BJ (cell line): Measurements from ENCODE around the gene THBS4. TPM values are rescaled to one million over a fixed set of nuclear protein-coding genes. Genes with fewer than 3 reads are reported as not detected.

ENCODE experiments used
- CTCF ChIA-PET: fragments of 350-600 bp; formaldehyde crosslinking; extraction: SDS; loops from one replicate; lab custom pipeline; 2021; ENCODE audit warnings: antibody characterized with exemption, inconsistent platforms; lab: Yijun Ruan, JAX
- POLR2A ChIA-PET: fragments of 300-600 bp; sonication (Branson Sonifier 250); formaldehyde crosslinking; extraction: SDS; loops from one replicate; lab custom pipeline; 2021; ENCODE audit warnings: antibody characterized with exemption; lab: Charles Lee
- DNase-seq: peaks from one replicate; pipeline ENCODE4 v3.0.0-alpha.2; 2011; ENCODE audit warnings: low read depth
- H3K27me3 ChIP-seq: 2 replicates; pipeline ENCODE4 v1.6.0; 2011; ENCODE audit warnings: low read length; ENCODE audit not compliant: control insufficient read depth, insufficient read depth
- H3K36me3 ChIP-seq: 2 replicates; pipeline ENCODE4 v1.5.1; 2011; ENCODE audit warnings: low read length; ENCODE audit not compliant: control insufficient read depth, insufficient read depth
- H3K4me3 ChIP-seq: 2 replicates; pipeline ENCODE4 v1.5.1; 2011; ENCODE audit warnings: low read depth, mild to moderate bottlenecking, control low read depth, low read length
- polyA plus RNA-seq: library from polyadenylated mRNA; depleted of rRNA; stranded (reverse); fragments of >200 nt; gene quantifications from 2 replicates; pipeline ENCODE4 v1.2.3, GENCODE V29; 2011
- TF ChIP-seq, protein P1 (sequence below): IDR thresholded peaks from 2 replicates; pipeline ENCODE4 v1.5.1; 2011; ENCODE audit warnings: low read depth, mild to moderate bottlenecking, control low read depth, inconsistent platforms, low read length, moderate library complexity; ENCODE audit not compliant: insufficient read depth

Gene THBS4
- polyA plus RNA-seq, 1 experiment: 0.54 TPM

DNA sequence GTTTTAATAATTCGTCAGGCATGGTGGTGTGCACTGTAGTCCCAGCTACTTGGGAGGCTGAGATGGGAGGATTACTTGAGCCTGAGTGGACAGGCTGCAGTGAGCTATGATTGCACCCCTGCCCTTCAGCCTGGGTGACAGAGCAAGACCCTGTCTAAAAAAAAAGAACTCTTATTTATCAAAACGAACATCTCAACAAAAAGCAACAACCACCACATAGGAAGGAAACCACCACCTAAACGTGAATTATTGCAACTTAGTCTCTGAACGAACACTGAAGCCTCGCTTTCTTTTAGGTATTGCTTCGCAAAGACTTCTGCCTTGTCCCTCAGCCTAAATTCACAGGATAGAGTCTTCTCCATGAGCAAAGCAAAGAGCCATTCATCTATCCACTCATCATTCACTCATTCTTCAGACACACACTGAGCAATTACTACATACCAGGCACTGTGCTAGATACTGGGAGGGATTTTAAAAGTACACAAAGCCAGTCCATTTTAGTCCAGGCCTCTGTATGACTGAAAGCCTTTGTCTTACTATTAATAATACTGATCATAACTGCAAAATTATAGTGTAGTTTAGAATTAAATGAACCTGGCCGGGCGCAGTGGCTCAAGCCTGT is 57.4 kb downstream of the THBS4 start:
- DNase-seq: no peak
- ChIA-PET CTCF (interaction anchor here (0.7 to 11.7 kb wide), 17 partner anchors 8 to 264 kb away, joined by 3 to 172 read pairs (median 4); no protein-coding TSS in a partner anchor), POLR2A (interaction anchor here (0.6 kb wide), 1 partner anchor 502 kb away, joined by 5 read pairs; no protein-coding TSS in a partner anchor)
- no peaks in the 10 kb centered on the region for H3K27me3 ChIP-seq
- TF ChIP-seq, protein P1, sequence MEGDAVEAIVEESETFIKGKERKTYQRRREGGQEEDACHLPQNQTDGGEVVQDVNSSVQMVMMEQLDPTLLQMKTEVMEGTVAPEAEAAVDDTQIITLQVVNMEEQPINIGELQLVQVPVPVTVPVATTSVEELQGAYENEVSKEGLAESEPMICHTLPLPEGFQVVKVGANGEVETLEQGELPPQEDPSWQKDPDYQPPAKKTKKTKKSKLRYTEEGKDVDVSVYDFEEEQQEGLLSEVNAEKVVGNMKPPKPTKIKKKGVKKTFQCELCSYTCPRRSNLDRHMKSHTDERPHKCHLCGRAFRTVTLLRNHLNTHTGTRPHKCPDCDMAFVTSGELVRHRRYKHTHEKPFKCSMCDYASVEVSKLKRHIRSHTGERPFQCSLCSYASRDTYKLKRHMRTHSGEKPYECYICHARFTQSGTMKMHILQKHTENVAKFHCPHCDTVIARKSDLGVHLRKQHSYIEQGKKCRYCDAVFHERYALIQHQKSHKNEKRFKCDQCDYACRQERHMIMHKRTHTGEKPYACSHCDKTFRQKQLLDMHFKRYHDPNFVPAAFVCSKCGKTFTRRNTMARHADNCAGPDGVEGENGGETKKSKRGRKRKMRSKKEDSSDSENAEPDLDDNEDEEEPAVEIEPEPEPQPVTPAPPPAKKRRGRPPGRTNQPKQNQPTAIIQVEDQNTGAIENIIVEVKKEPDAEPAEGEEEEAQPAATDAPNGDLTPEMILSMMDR: no peak
- H3K36me3 ChIP-seq: no peaks in the 10 kb centered on the region
- no peak overlapping the region for H3K4me3 ChIP-seq

DNA sequence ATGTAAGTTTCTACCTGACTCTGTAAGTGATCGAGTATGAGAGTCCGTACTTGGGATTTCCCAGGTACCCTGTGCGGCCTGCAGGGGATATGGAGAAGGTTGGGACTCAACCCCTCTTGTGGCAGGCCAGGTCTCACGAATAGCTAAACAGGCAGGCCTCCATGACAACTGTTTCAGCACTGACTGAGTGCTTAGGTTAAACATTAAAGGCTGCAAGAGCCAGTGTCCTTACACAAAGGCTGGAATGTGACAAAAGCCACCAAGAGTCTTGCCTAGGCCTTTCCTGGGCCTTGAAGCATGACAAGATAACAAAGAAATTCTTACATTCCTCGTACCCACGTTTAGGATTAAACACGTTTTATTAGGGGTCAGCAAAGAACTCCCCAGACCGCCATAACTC is 58.6 kb downstream of the THBS4 start:
- CTCF ChIA-PET: interaction anchor here (1.3 to 11.7 kb wide), 2 partner anchors 182 to 213 kb away, joined by 4 to 172 read pairs; no protein-coding TSS in a partner anchor
- TF ChIP-seq, protein P1: no peak
- DNase-seq: no peak
- Histone ChIP-seq H3K4me3 (no peak overlapping the region), H3K27me3 (no peaks in the 10 kb centered on the region), H3K36me3 (no peaks in the 10 kb centered on the region)
- POLR2A ChIA-PET: interaction anchor here (0.7 kb wide), 1 partner anchor 142 kb away, joined by 4 read pairs; no protein-coding TSS in a partner anchor

DNA sequence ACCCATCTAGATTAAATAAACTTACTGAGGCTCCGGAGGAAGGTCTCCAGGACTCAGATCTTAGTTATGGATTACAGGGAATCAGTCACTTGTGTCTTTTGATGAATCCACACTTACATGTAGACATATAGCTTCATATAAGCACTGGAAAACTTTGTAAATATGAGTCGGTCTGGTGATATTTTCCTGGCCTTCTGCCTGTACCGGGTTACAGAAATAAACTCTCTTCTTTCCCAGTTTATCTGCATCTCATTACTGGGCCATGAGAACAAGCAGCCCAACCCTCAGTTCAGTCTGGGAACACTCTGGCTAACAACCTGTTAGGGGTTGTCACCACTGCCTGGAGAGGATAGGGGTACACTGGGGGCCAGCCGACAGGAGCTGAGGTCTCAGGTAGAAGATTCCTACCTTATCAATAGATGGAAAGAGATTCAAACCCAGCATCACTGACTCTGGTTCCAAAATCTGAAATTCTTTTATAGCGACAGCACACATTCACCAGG is 59.1 kb downstream of the THBS4 start:
- ChIA-PET CTCF (interaction anchor here (1.3 to 11.7 kb wide), 3 partner anchors 11 to 212 kb away, joined by 4 to 172 read pairs (median 8); no protein-coding TSS in a partner anchor), POLR2A (no interaction called here)
- H3K27me3 ChIP-seq: no peaks in the 10 kb centered on the region
- no peak for DNase-seq
- H3K4me3 ChIP-seq: no peak overlapping the region
- no peaks in the 10 kb centered on the region for H3K36me3 ChIP-seq
- TF ChIP-seq, protein P1: no peak

DNA sequence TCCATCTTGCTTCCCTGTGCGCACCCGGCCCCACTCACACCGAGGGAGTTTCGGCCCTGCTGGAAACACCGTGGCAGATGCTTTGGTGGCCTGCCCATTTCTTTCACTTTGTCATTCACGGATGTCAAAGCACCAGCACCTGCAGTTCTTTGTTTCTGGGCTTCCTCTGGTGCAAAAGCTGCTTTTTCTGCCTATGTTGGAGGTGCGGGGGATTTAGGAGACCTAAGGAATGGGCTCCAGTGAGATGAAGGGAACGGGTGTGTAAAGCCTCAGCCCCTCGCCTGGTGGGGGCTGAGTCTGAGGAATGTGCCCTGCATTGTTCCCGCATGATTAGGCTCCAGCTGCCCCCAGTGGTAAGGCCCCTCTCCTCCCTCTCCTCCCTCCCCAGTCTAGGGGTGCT is 62.3 kb downstream of the THBS4 start:
- DNase-seq: no peak
- Histone ChIP-seq H3K27me3 (no peaks in the 10 kb centered on the region), H3K4me3 (no peak overlapping the region), H3K36me3 (no peaks in the 10 kb centered on the region)
- TF ChIP-seq, protein P1: no peak
- ChIA-PET POLR2A (no interaction called here), CTCF (interaction anchor here (0.9 to 3.4 kb wide), 4 partner anchors 13 to 211 kb away, joined by 3 to 23 read pairs (median 4); no protein-coding TSS in a partner anchor)

DNA sequence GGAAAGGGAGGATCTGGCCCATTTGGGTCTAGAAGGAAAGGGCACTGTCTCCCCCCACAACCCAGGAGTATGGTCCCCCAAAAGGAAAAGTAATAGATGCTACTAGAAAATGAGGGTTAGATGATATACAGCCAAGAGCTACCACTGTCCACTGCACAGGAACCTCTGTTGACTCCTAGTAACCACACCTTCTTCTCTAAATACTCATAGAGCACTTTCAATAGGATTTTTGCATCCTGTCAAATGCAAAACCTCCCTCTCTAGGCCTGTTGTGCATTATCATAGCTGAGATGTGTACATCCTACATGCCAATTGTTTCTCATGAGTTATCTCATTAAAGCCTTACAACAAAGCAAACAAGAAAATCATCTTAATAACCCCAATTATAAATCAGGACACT is 66.8 kb downstream of the THBS4 start:
- CTCF ChIA-PET: interaction anchor here (0.9 to 1.4 kb wide), 2 partner anchors 10 to 173 kb away, joined by 3 to 4 read pairs; no protein-coding TSS in a partner anchor
- Histone ChIP-seq H3K36me3 (no peaks in the 10 kb centered on the region), H3K4me3 (no peak overlapping the region), H3K27me3 (peaks cover 1% of the 10 kb centered on the region)
- no peak for DNase-seq
- POLR2A ChIA-PET: no interaction called here
- TF ChIP-seq, protein P1: no peak
